ENCODE data around the gene SLC16A10. TPM values are rescaled to one million over a fixed set of nuclear protein-coding genes. Genes with fewer than 3 reads are reported as not detected.
A peak's percentile ranks its signal among the peaks of the same experiment; 100 is the strongest.

The SLC16A10 gene
- total RNA-seq, 1 donor from 2014 or later, result 5.6 TPM

GRCh38 chr6:111101987-111102386, 14.7 kb downstream of the SLC16A10 start:
- Mint-ChIP-seq H3K36me3 (ENCODE audit: low read depth) (peaks cover 8% of the 10 kb centered on the region), H3K4me3 (no peak overlapping the region), H3K4me1 (no peaks in the 10 kb centered on the region), H3K9me3 (peaks cover 6% of the 10 kb centered on the region), H3K27ac (ENCODE audit: unreplicated experiment) (no peak overlapping the region), H3K27me3 (ENCODE audit: low read depth) (no peaks in the 10 kb centered on the region)
- no peak for TF ChIP-seq CTCF (conservative IDR thresholded peaks at IDR 0.05)
- DNase-seq (ENCODE audit: low read depth, low spot score), result no peak

- Mint-ChIP-seq H3K36me3 (ENCODE audit: low read depth) (peaks cover 12% of the 10 kb centered on the region), H3K4me1 (no peaks in the 10 kb centered on the region), H3K27me3 (ENCODE audit: low read depth) (no peaks in the 10 kb centered on the region), H3K4me3 (no peak overlapping the region), H3K27ac (ENCODE audit: unreplicated experiment) (peak overlapping the region; percentile 78), H3K9me3 (peaks cover 11% of the 10 kb centered on the region)
- no peak for DNase-seq (ENCODE audit: low read depth, low spot score)
- TF ChIP-seq CTCF (conservative IDR thresholded peaks at IDR 0.05), result no peak
These were observed 18.3 kb downstream of the SLC16A10 start for GRCh38 chr6:111105578-111105977.

- Mint-ChIP-seq H3K9me3 (peaks cover 11% of the 10 kb centered on the region), H3K4me3 (no peak overlapping the region), H3K36me3 (ENCODE audit: low read depth) (peaks cover 12% of the 10 kb centered on the region), H3K27me3 (ENCODE audit: low read depth) (no peaks in the 10 kb centered on the region), H3K27ac (ENCODE audit: unreplicated experiment) (no peak overlapping the region), H3K4me1 (no peaks in the 10 kb centered on the region)
- DNase-seq (ENCODE audit: low read depth, low spot score), result no peak
- TF ChIP-seq CTCF (conservative IDR thresholded peaks at IDR 0.05), result no peak
These were observed 20.3 kb downstream of the SLC16A10 start for GRCh38 chr6:111107589-111107988.

GRCh38 chr6:111110036-111110435, 22.7 kb downstream of the SLC16A10 start:
- no peak for TF ChIP-seq CTCF (conservative IDR thresholded peaks at IDR 0.05)
- H3K4me1 Mint-ChIP-seq, result peaks cover 10% of the 10 kb centered on the region
- H3K27me3 Mint-ChIP-seq (ENCODE audit: low read depth), result no peaks in the 10 kb centered on the region
- no peak for DNase-seq (ENCODE audit: low read depth, low spot score)
- H3K9me3 Mint-ChIP-seq, result peaks cover 11% of the 10 kb centered on the region
- H3K27ac Mint-ChIP-seq (ENCODE audit: unreplicated experiment), result no peak overlapping the region
- H3K36me3 Mint-ChIP-seq (ENCODE audit: low read depth), result peaks cover 9% of the 10 kb centered on the region
- H3K4me3 Mint-ChIP-seq, result no peak overlapping the region

- no peak for DNase-seq (ENCODE audit: low read depth, low spot score)
- Mint-ChIP-seq H3K27ac (ENCODE audit: unreplicated experiment) (no peak overlapping the region), H3K36me3 (ENCODE audit: low read depth) (no peaks in the 10 kb centered on the region)
These were observed 26.2 kb downstream of the SLC16A10 start for GRCh38 chr6:111113336-111114086.

More at GRCh38 chr6:111113336-111114086, 26.2 kb downstream of the SLC16A10 start:
- TF ChIP-seq CTCF (conservative IDR thresholded peaks at IDR 0.05), result no peak
- H3K27me3 Mint-ChIP-seq (ENCODE audit: low read depth), result no peaks in the 10 kb centered on the region
- H3K4me3 Mint-ChIP-seq, result no peak overlapping the region
- H3K9me3 Mint-ChIP-seq, result no peaks in the 10 kb centered on the region
- H3K4me1 Mint-ChIP-seq, result peaks cover 10% of the 10 kb centered on the region

All from neural crest cell (in vitro differentiated cells).